Central memory CD8-positive, alpha-beta T cell (primary cell): ENCODE measurements around the gene BMPR1A.

ENCODE experiments used
- ATAC-seq: fragments of 150-1000 bp; cut with Tn5 transposase; replicated peaks from 2 replicates; pipeline ENCODE4 v1.10.0; 2022; ENCODE audit warnings: mild to moderate bottlenecking, moderate FRiP score, moderate number of reproducible peaks; ENCODE audit not compliant: poor library complexity, severe bottlenecking; ENCODE audit errors: extremely low read depth
- DNase-seq, 2 donors: peaks; one replicate each; pipeline ENCODE4 v3.0.0; 2021; ENCODE audit warnings: low spot score in 2 of 2
- H3K27ac Mint-ChIP-seq: one replicate; pipeline ENCODE4 v1.8.0; 2022; ENCODE audit warnings: low read depth, mild to moderate bottlenecking, moderate library complexity, mixed read lengths
- H3K27me3 Mint-ChIP-seq: one replicate; pipeline ENCODE4 v1.8.0; 2022; ENCODE audit warnings: mixed read lengths
- H3K36me3 Mint-ChIP-seq: one replicate; pipeline ENCODE4 v1.8.0; 2022; ENCODE audit warnings: mild to moderate bottlenecking, moderate library complexity, mixed read lengths; ENCODE audit not compliant: insufficient read depth
- H3K4me1 Mint-ChIP-seq: one replicate; pipeline ENCODE4 v1.8.0; 2022; ENCODE audit warnings: mixed read lengths
- H3K4me3 Mint-ChIP-seq: one replicate; pipeline ENCODE4 v1.8.0; 2022; ENCODE audit warnings: mild to moderate bottlenecking, moderate library complexity, mixed read lengths
- H3K9me3 Mint-ChIP-seq: one replicate; pipeline ENCODE4 v1.8.0; 2022; ENCODE audit warnings: mixed read lengths

Gene BMPR1A

GRCh38 chr10:86801995-86802394 is 45.6 kb downstream of the BMPR1A start:
- no peak for ATAC-seq
- no peak overlapping the region for H3K27ac Mint-ChIP-seq

GRCh38 chr10:86802473-86803108 is 46.2 kb downstream of the BMPR1A start:
- Mint-ChIP-seq H3K36me3 (no peaks in the 10 kb centered on the region), H3K4me1 (peaks cover 33% of the 10 kb centered on the region), H3K27me3 (no peaks in the 10 kb centered on the region), H3K27ac (no peak overlapping the region), H3K4me3 (no peak overlapping the region), H3K9me3 (no peaks in the 10 kb centered on the region)
- ATAC-seq: no peak
- no peak for DNase-seq

More at GRCh38 chr10:86801995-86802394, 45.6 kb downstream of the BMPR1A start:
- Mint-ChIP-seq H3K4me3 (no peak overlapping the region), H3K36me3 (no peaks in the 10 kb centered on the region), H3K9me3 (no peaks in the 10 kb centered on the region), H3K4me1 (peaks cover 30% of the 10 kb centered on the region), H3K27me3 (no peaks in the 10 kb centered on the region)
- DNase-seq: no peak

GRCh38 chr10:86803156-86803555 is 46.7 kb downstream of the BMPR1A start:
- Mint-ChIP-seq H3K9me3 (no peaks in the 10 kb centered on the region), H3K4me3 (no peak overlapping the region), H3K27ac (no peak overlapping the region), H3K27me3 (no peaks in the 10 kb centered on the region), H3K4me1 (peaks cover 36% of the 10 kb centered on the region), H3K36me3 (no peaks in the 10 kb centered on the region)
- ATAC-seq (no peak), DNase-seq (no peak)

GRCh38 chr10:86804805-86805204 is 48.4 kb downstream of the BMPR1A start:
- no peaks in the 10 kb centered on the region for H3K27me3 Mint-ChIP-seq
- H3K36me3 Mint-ChIP-seq: no peaks in the 10 kb centered on the region
- H3K4me1 Mint-ChIP-seq: peaks cover 28% of the 10 kb centered on the region
- H3K9me3 Mint-ChIP-seq: no peaks in the 10 kb centered on the region
- no peak overlapping the region for H3K4me3 Mint-ChIP-seq
- DNase-seq (no peak), ATAC-seq (no peak)
- no peak overlapping the region for H3K27ac Mint-ChIP-seq

GRCh38 chr10:86813101-86813500 is 56.7 kb downstream of the BMPR1A start:
- H3K4me3 Mint-ChIP-seq: no peak overlapping the region
- H3K27me3 Mint-ChIP-seq: no peaks in the 10 kb centered on the region
- H3K27ac Mint-ChIP-seq: no peak overlapping the region
- peaks cover 28% of the 10 kb centered on the region for H3K4me1 Mint-ChIP-seq
- H3K9me3 Mint-ChIP-seq: no peaks in the 10 kb centered on the region
- DNase-seq: no peak
- no peak for ATAC-seq
- no peaks in the 10 kb centered on the region for H3K36me3 Mint-ChIP-seq

GRCh38 chr10:86813982-86814381 is 57.6 kb downstream of the BMPR1A start:
- no peak overlapping the region for H3K27ac Mint-ChIP-seq
- peaks cover 28% of the 10 kb centered on the region for H3K4me1 Mint-ChIP-seq
- no peaks in the 10 kb centered on the region for H3K9me3 Mint-ChIP-seq
- no peak overlapping the region for H3K4me3 Mint-ChIP-seq
- DNase-seq: no peak
- H3K36me3 Mint-ChIP-seq: no peaks in the 10 kb centered on the region
- no peak for ATAC-seq
- H3K27me3 Mint-ChIP-seq: no peaks in the 10 kb centered on the region

- H3K4me1 Mint-ChIP-seq: peaks cover 23% of the 10 kb centered on the region
- no peak for DNase-seq
- H3K27me3 Mint-ChIP-seq: no peaks in the 10 kb centered on the region
- no peak for ATAC-seq
- H3K9me3 Mint-ChIP-seq: no peaks in the 10 kb centered on the region
- H3K4me3 Mint-ChIP-seq: no peak overlapping the region
- no peak overlapping the region for H3K27ac Mint-ChIP-seq
- no peaks in the 10 kb centered on the region for H3K36me3 Mint-ChIP-seq
These were observed 58.7 kb downstream of the BMPR1A start for GRCh38 chr10:86815035-86815617.

GRCh38 chr10:86815640-86816039 is 59.2 kb downstream of the BMPR1A start:
- no peak for DNase-seq
- Mint-ChIP-seq H3K4me3 (no peak overlapping the region), H3K27me3 (no peaks in the 10 kb centered on the region), H3K36me3 (no peaks in the 10 kb centered on the region), H3K4me1 (peaks cover 23% of the 10 kb centered on the region), H3K9me3 (no peaks in the 10 kb centered on the region), H3K27ac (no peak overlapping the region)
- ATAC-seq: no peak

- no peaks in the 10 kb centered on the region for H3K9me3 Mint-ChIP-seq
- ATAC-seq (no peak), DNase-seq (no peak)
- H3K36me3 Mint-ChIP-seq: no peaks in the 10 kb centered on the region
- no peaks in the 10 kb centered on the region for H3K27me3 Mint-ChIP-seq
- no peak overlapping the region for H3K27ac Mint-ChIP-seq
- no peak overlapping the region for H3K4me3 Mint-ChIP-seq
- H3K4me1 Mint-ChIP-seq: peaks cover 16% of the 10 kb centered on the region
These were observed 60.8 kb downstream of the BMPR1A start for GRCh38 chr10:86817246-86817645.

GRCh38 chr10:86819567-86819966 is 63.1 kb downstream of the BMPR1A start:
- Mint-ChIP-seq H3K27me3 (no peaks in the 10 kb centered on the region), H3K27ac (no peak overlapping the region), H3K4me3 (no peak overlapping the region), H3K36me3 (no peaks in the 10 kb centered on the region), H3K9me3 (no peaks in the 10 kb centered on the region), H3K4me1 (peaks cover 13% of the 10 kb centered on the region)
- ATAC-seq (no peak), DNase-seq (no peak)

- Mint-ChIP-seq H3K9me3 (no peaks in the 10 kb centered on the region), H3K4me1 (peaks cover 10% of the 10 kb centered on the region), H3K27ac (no peak overlapping the region), H3K36me3 (no peaks in the 10 kb centered on the region), H3K27me3 (no peaks in the 10 kb centered on the region), H3K4me3 (no peak overlapping the region)
- DNase-seq: no peak
- ATAC-seq: no peak
These were observed 64.1 kb downstream of the BMPR1A start for GRCh38 chr10:86820509-86820908.

- DNase-seq: no peak
- H3K36me3 Mint-ChIP-seq: no peaks in the 10 kb centered on the region
These were observed 65.1 kb downstream of the BMPR1A start for GRCh38 chr10:86821388-86821999.

GRCh38 chr10:86823565-86823964 is 67.1 kb downstream of the BMPR1A start:
- Mint-ChIP-seq H3K36me3 (no peaks in the 10 kb centered on the region), H3K4me1 (peaks cover 10% of the 10 kb centered on the region), H3K4me3 (no peak overlapping the region), H3K9me3 (no peaks in the 10 kb centered on the region), H3K27ac (no peak overlapping the region), H3K27me3 (no peaks in the 10 kb centered on the region)
- DNase-seq (no peak), ATAC-seq (no peak)

More at GRCh38 chr10:86821388-86821999, 65.1 kb downstream of the BMPR1A start:
- Mint-ChIP-seq H3K27ac (no peak overlapping the region), H3K27me3 (no peaks in the 10 kb centered on the region), H3K9me3 (no peaks in the 10 kb centered on the region), H3K4me3 (no peak overlapping the region), H3K4me1 (peaks cover 10% of the 10 kb centered on the region)
- ATAC-seq: no peak
